Keratinocyte (primary cell): ENCODE measurements around the gene EDC3. TPM values are rescaled to one million over a fixed set of nuclear protein-coding genes. Genes with fewer than 3 reads are reported as not detected.

Experiments
- DNase-seq: peaks from one replicate; pipeline ENCODE4 v3.0.0-alpha.2; 2011; ENCODE audit warnings: low read depth, missing footprints, low spot score
- FAIRE-seq: peaks from 2 replicates; lab custom pipeline; 2011; peaks lifted over from hg19 to GRCh38; lab: Jason Lieb, UNC
- H2AFZ ChIP-seq: 2 replicates; pipeline ENCODE4 v1.6.0; 2012; ENCODE audit warnings: low read length, control low read depth, inconsistent platforms; ENCODE audit not compliant: control insufficient read depth
- H3K27ac ChIP-seq: 2 replicates; pipeline ENCODE4 v1.5.1; 2011; ENCODE audit warnings: low read length; ENCODE audit not compliant: control insufficient read depth, insufficient read depth
- H3K27me3 ChIP-seq: 3 replicates; pipeline ENCODE4 v1.6.0; 2011; ENCODE audit warnings: low read length; ENCODE audit not compliant: control insufficient read depth, insufficient read depth; ENCODE audit errors: extremely low read depth
- H3K36me3 ChIP-seq, 2 experiments: 2 replicates in 1 of 2; 3 replicates in 1 of 2; pipeline ENCODE4 v1.5.1; 2011; ENCODE audit warnings: low read length in 2 of 2, mild to moderate bottlenecking in 1 of 2; ENCODE audit not compliant: control insufficient read depth in 2 of 2, insufficient read depth in 2 of 2; ENCODE audit errors: extremely low read depth in 1 of 2
- H3K4me1 ChIP-seq: 3 replicates; pipeline ENCODE4 v1.5.1; 2011; ENCODE audit warnings: low read length; ENCODE audit not compliant: control insufficient read depth, insufficient read depth; ENCODE audit errors: extremely low read depth
- H3K4me2 ChIP-seq: 3 replicates; pipeline ENCODE4 v1.6.0; 2011; ENCODE audit warnings: low read depth, low read length; ENCODE audit not compliant: control insufficient read depth, insufficient read depth; ENCODE audit errors: extremely low read depth
- H3K4me3 ChIP-seq, 3 experiments: fragments of 200-600 bp in 1 of 3; sonication (generic) in 1 of 3; 2 replicates in 2 of 3; 3 replicates in 1 of 3; pipeline ENCODE4 v1.5.1; 2011 to 2016; ENCODE audit warnings: low read length in 3 of 3, mild to moderate bottlenecking in 3 of 3, control low read depth in 2 of 3, inconsistent platforms in 1 of 3, low read depth in 1 of 3, mixed read lengths in 1 of 3, mixed run types in 1 of 3, moderate library complexity in 1 of 3; ENCODE audit not compliant: control insufficient read depth in 2 of 3, insufficient read depth in 2 of 3; ENCODE audit errors: extremely low read depth in 1 of 3
- H3K79me2 ChIP-seq: 2 replicates; pipeline ENCODE4 v1.6.0; 2012; ENCODE audit warnings: low read length; ENCODE audit not compliant: control insufficient read depth, insufficient read depth
- H3K9ac ChIP-seq: 3 replicates; pipeline ENCODE4 v1.6.0; 2011; ENCODE audit warnings: low read length; ENCODE audit not compliant: control insufficient read depth, insufficient read depth; ENCODE audit errors: extremely low read depth
- H3K9me1 ChIP-seq: 3 replicates; pipeline ENCODE4 v1.6.0; 2011; ENCODE audit warnings: low read length; ENCODE audit not compliant: control insufficient read depth, insufficient read depth; ENCODE audit errors: extremely low read depth
- H3K9me3 ChIP-seq: 2 replicates; pipeline ENCODE4 v1.5.1; 2012; ENCODE audit warnings: low read depth, low read length; ENCODE audit not compliant: control insufficient read depth
- H4K20me1 ChIP-seq: 3 replicates; pipeline ENCODE4 v1.6.0; 2011; ENCODE audit warnings: low read length; ENCODE audit not compliant: control insufficient read depth, insufficient read depth; ENCODE audit errors: extremely low read depth
- CTCF ChIP-seq, 3 experiments: IDR thresholded peaks in 1 of 3; conservative IDR thresholded peaks in 1 of 3; optimal IDR thresholded peaks in 1 of 3; 2 replicates in 2 of 3; 3 replicates in 1 of 3; pipeline versions ENCODE3 to v1.5.1; 2011; ENCODE audit warnings: low read length in 3 of 3, mild to moderate bottlenecking in 3 of 3, moderate library complexity in 2 of 3, control low read depth in 1 of 3, inconsistent platforms in 1 of 3; ENCODE audit not compliant: insufficient read depth in 2 of 3; ENCODE audit errors: extremely low read depth in 1 of 3
- EZH2 ChIP-seq: IDR thresholded peaks from one replicate; pipeline ENCODE4 v1.6.1; 2012; ENCODE audit warnings: inconsistent platforms, mild to moderate bottlenecking, low read length, moderate library complexity
- dilution Hi-C: fragments of 300-500 bp; cut with MboI; formaldehyde crosslinking; loops from one replicate; pipeline ENCODE4 v1.7.0; 2020; ENCODE audit warnings: low sequenced_read_pairs; ENCODE audit not compliant: extremely low pct_ligation_motif_present
- polyA plus RNA-seq, 5 experiments: library from polyadenylated mRNA; depleted of rRNA in 3 of 5; stranded (reverse) in 3 of 5; stranded (forward) in 1 of 5; unstranded in 1 of 5; fragments of >200 nt; gene quantifications; 1 replicate in 1 of 5; 2 replicates in 3 of 5; 3 replicates in 1 of 5; pipeline versions ENCODE4 v1.2.1 to v1.2.3, GENCODE V29; 2011 to 2012; ENCODE audit warnings: missing spikeins in 2 of 5, low read depth in 1 of 5, low replicate concordance in 1 of 5

Gene EDC3
- polyA plus RNA-seq, 1 donor (not counting 4 experiments of a cell fraction or from before 2014, with no cell fraction given), result 33.6 TPM

- TF ChIP-seq CTCF (optimal IDR thresholded peaks at IDR 0.05 in 1 of 3, IDR thresholded peaks at IDR 0.05 in 1 of 3, conservative IDR thresholded peaks at IDR 0.05 in 1 of 3; ENCODE audit: extremely low read depth in 1 of 3, insufficient read depth in 2 of 3, low read length in 3 of 3), result no peak
- TF ChIP-seq EZH2, result no peak
- H3K9ac ChIP-seq, result no peak overlapping the region
- dilution Hi-C loops, result loop anchor here (10.0 kb wide), 1 partner anchor 134 kb away; no protein-coding TSS in a partner anchor
- H3K4me2 ChIP-seq, result no peak overlapping the region
- no peak overlapping the region for H2AFZ ChIP-seq
- no peak overlapping the region for H3K27ac ChIP-seq
- no peaks in the 10 kb centered on the region for H3K9me3 ChIP-seq
- no peak for DNase-seq
- peaks cover 6% of the 10 kb centered on the region for H4K20me1 ChIP-seq
- peaks cover 3% of the 10 kb centered on the region for H3K9me1 ChIP-seq
- H3K79me2 ChIP-seq, result peaks cover 9% of the 10 kb centered on the region
- FAIRE-seq, result no peak
- H3K4me3 ChIP-seq, result no peak overlapping the region
- peaks cover 17% of the 10 kb centered on the region for H3K4me1 ChIP-seq
- peaks cover 15 to 16% of the 10 kb centered on the region in 2 experiments for H3K36me3 ChIP-seq
- H3K27me3 ChIP-seq, result no peaks in the 10 kb centered on the region
Measured at GRCh38 chr15:74641151-74641550, 54.7 kb downstream of the EDC3 start.

GRCh38 chr15:74636984-74637383, 58.8 kb downstream of the EDC3 start:
- dilution Hi-C loops, result no loop called here
- H4K20me1 ChIP-seq, result peaks cover 4% of the 10 kb centered on the region
- H3K9ac ChIP-seq, result no peak overlapping the region
- H3K4me3 ChIP-seq, result no peak overlapping the region
- TF ChIP-seq EZH2, result no peak
- TF ChIP-seq CTCF (optimal IDR thresholded peaks at IDR 0.05 in 1 of 3, IDR thresholded peaks at IDR 0.05 in 1 of 3, conservative IDR thresholded peaks at IDR 0.05 in 1 of 3; ENCODE audit: extremely low read depth in 1 of 3, insufficient read depth in 2 of 3, low read length in 3 of 3), result no peak
- FAIRE-seq (no peak), DNase-seq (no peak)
- no peaks in the 10 kb centered on the region for H3K9me1 ChIP-seq
- no peaks in the 10 kb centered on the region for H3K27me3 ChIP-seq
- no peak overlapping the region for H3K4me2 ChIP-seq
- no peaks in the 10 kb centered on the region for H3K9me3 ChIP-seq
- H3K79me2 ChIP-seq, result peaks cover 3% of the 10 kb centered on the region
- peaks cover 1% of the 10 kb centered on the region for H3K4me1 ChIP-seq
- no peak overlapping the region for H3K27ac ChIP-seq
- H2AFZ ChIP-seq, result no peak overlapping the region
- peaks cover 28 to 42% of the 10 kb centered on the region in 2 experiments for H3K36me3 ChIP-seq
